ENCODE data around the gene DNAAF3.

Gene DNAAF3

GRCh38 chr19:55115446-55116065 is 50.9 kb downstream of the DNAAF3 start:
- no peak for DNase-seq

GRCh38 chr19:55114566-55115145 is 51.8 kb downstream of the DNAAF3 start:
- DNase-seq: no peak

GRCh38 chr19:55113570-55114039 is 52.8 kb downstream of the DNAAF3 start:
- no peak for DNase-seq

- no peak for DNase-seq
Measured at GRCh38 chr19:55112777-55113569, 53.4 kb downstream of the DNAAF3 start.

GRCh38 chr19:55112246-55112776 is 54.1 kb downstream of the DNAAF3 start:
- no peak for DNase-seq

- DNase-seq: no peak
Measured at GRCh38 chr19:55111238-55111831, 55.1 kb downstream of the DNAAF3 start.

- no peak for DNase-seq
Measured at GRCh38 chr19:55109527-55110291, 56.7 kb downstream of the DNAAF3 start.
